Loucy (cell line): ENCODE measurements around the gene KRTAP24-1.

Experiments
- H2AFZ ChIP-seq: fragments of 200-600 bp; sonication (generic); 2 replicates; pipeline ENCODE4 v1.6.0; 2016; ENCODE audit warnings: antibody characterized with exemption, mild to moderate bottlenecking, low read length, moderate library complexity
- H3F3A ChIP-seq: fragments of 200-600 bp; 2 replicates; pipeline ENCODE4 v1.6.0; 2016; ENCODE audit warnings: antibody characterized with exemption, low read depth, mild to moderate bottlenecking
- H3K27me3 ChIP-seq: fragments of 200-600 bp; sonication (generic); 2 replicates; pipeline ENCODE4 v1.6.1; 2014; ENCODE audit warnings: low read length, mild to moderate bottlenecking; ENCODE audit not compliant: insufficient read depth, poor library complexity, severe bottlenecking
- H3K36me3 ChIP-seq: fragments of 200-600 bp; sonication (generic); 2 replicates; pipeline ENCODE4 v1.6.1; 2016; ENCODE audit warnings: low read length; ENCODE audit not compliant: insufficient read depth
- H3K4me1 ChIP-seq: fragments of 200-600 bp; sonication (generic); 2 replicates; pipeline ENCODE4 v1.5.1; 2014; ENCODE audit warnings: low read length, mild to moderate bottlenecking; ENCODE audit not compliant: insufficient read depth, poor library complexity, severe bottlenecking
- H3K4me2 ChIP-seq: fragments of 200-600 bp; sonication (generic); 2 replicates; pipeline ENCODE4 v1.6.0; 2014; ENCODE audit warnings: antibody characterized with exemption, low read length, low read depth, mild to moderate bottlenecking; ENCODE audit not compliant: poor library complexity, severe bottlenecking
- H3K4me3 ChIP-seq: fragments of 200-600 bp; sonication (generic); 2 replicates; pipeline ENCODE4 v1.5.1; 2014; ENCODE audit warnings: low read length, mild to moderate bottlenecking, mixed read lengths; ENCODE audit not compliant: poor library complexity, severe bottlenecking
- H3K79me2 ChIP-seq: fragments of 200-600 bp; sonication (generic); 2 replicates; pipeline ENCODE4 v1.6.1; 2014; ENCODE audit warnings: low read length; ENCODE audit not compliant: insufficient read depth
- H3K9ac ChIP-seq: fragments of 200-600 bp; sonication (generic); 2 replicates; pipeline ENCODE4 v1.6.0; 2014; ENCODE audit warnings: mild to moderate bottlenecking, low read depth, low read length, moderate library complexity; ENCODE audit not compliant: poor library complexity, severe bottlenecking
- H3K9me2 ChIP-seq: fragments of 200-600 bp; sonication (generic); replicated peaks from 2 replicates; pipeline ENCODE4 v1.6.1; 2016; ENCODE audit warnings: low read depth, low read length, mixed read lengths
- H3K9me3 ChIP-seq: fragments of 200-600 bp; sonication (generic); 2 replicates; pipeline ENCODE4 v1.6.1; 2014; ENCODE audit warnings: mild to moderate bottlenecking, antibody characterized with exemption, low read length, low read depth; ENCODE audit not compliant: insufficient read depth
- H4K20me1 ChIP-seq: fragments of 200-600 bp; sonication (generic); 2 replicates; pipeline ENCODE4 v1.6.0; 2014; ENCODE audit warnings: antibody characterized with exemption, low read length, mild to moderate bottlenecking; ENCODE audit not compliant: insufficient read depth, poor library complexity, severe bottlenecking
- CTCF ChIP-seq: fragments of 200-600 bp; sonication (generic); conservative IDR thresholded peaks from 2 replicates; pipeline ENCODE4 v1.5.1; 2014; ENCODE audit warnings: mild to moderate bottlenecking, antibody characterized with exemption, low read length
- EZH2phosphoT487 ChIP-seq: fragments of 200-600 bp; IDR thresholded peaks from 2 replicates; pipeline ENCODE4 v1.6.1; 2018; ENCODE audit warnings: antibody characterized with exemption, mild to moderate bottlenecking, moderate library complexity, borderline replicate concordance

KRTAP24-1 gene

GRCh38 chr21:30245061-30245460 lies 37.7 kb downstream of the KRTAP24-1 start:
- H3K9me3 ChIP-seq = no peaks in the 10 kb centered on the region
- no peaks in the 10 kb centered on the region for H3K79me2 ChIP-seq
- H2AFZ ChIP-seq = no peak overlapping the region
- H3K4me1 ChIP-seq = no peaks in the 10 kb centered on the region
- no peaks in the 10 kb centered on the region for H3K27me3 ChIP-seq
- no peaks in the 10 kb centered on the region for H3K9me2 ChIP-seq
- TF ChIP-seq CTCF (no peak), EZH2phosphoT487 (no peak)
- no peak overlapping the region for H3K9ac ChIP-seq
- no peaks in the 10 kb centered on the region for H4K20me1 ChIP-seq
- H3K36me3 ChIP-seq = no peaks in the 10 kb centered on the region
- no peak overlapping the region for H3K4me2 ChIP-seq
- no peak overlapping the region for H3K4me3 ChIP-seq
- no peaks in the 10 kb centered on the region for H3F3A ChIP-seq

- no peaks in the 10 kb centered on the region for H4K20me1 ChIP-seq
- H2AFZ ChIP-seq = no peak overlapping the region
- H3K4me1 ChIP-seq = no peaks in the 10 kb centered on the region
- no peak overlapping the region for H3K4me3 ChIP-seq
- H3K4me2 ChIP-seq = no peak overlapping the region
- no peak for TF ChIP-seq CTCF
- TF ChIP-seq EZH2phosphoT487 = no peak
- H3K9me2 ChIP-seq = no peaks in the 10 kb centered on the region
- no peaks in the 10 kb centered on the region for H3K36me3 ChIP-seq
- no peaks in the 10 kb centered on the region for H3K9me3 ChIP-seq
- no peaks in the 10 kb centered on the region for H3K79me2 ChIP-seq
- no peaks in the 10 kb centered on the region for H3F3A ChIP-seq
- no peaks in the 10 kb centered on the region for H3K27me3 ChIP-seq
- no peak overlapping the region for H3K9ac ChIP-seq
These were observed 39.1 kb downstream of the KRTAP24-1 start for GRCh38 chr21:30243691-30244090.

- Histone ChIP-seq H3K27me3 (no peaks in the 10 kb centered on the region), H3F3A (no peaks in the 10 kb centered on the region), H3K36me3 (no peaks in the 10 kb centered on the region), H3K9me2 (no peaks in the 10 kb centered on the region), H3K4me3 (no peak overlapping the region), H3K9me3 (no peaks in the 10 kb centered on the region; the same call in 1 of the 2 replicates), H2AFZ (no peak overlapping the region), H3K9ac (no peak overlapping the region), H3K4me1 (no peaks in the 10 kb centered on the region), H3K79me2 (no peaks in the 10 kb centered on the region), H4K20me1 (no peaks in the 10 kb centered on the region), H3K4me2 (no peak overlapping the region)
- TF ChIP-seq CTCF (no peak), EZH2phosphoT487 (no peak)
These were observed 42.1 kb downstream of the KRTAP24-1 start for GRCh38 chr21:30240661-30241060.
